GM23338 (cell line): ENCODE data around the gene NINL. TPM values are rescaled to one million over a fixed set of nuclear protein-coding genes. Genes with fewer than 3 reads are reported as not detected.

Experiments
- ATAC-seq: fragments of 200-7000 bp; cut with Tn5 transposase; 3 replicates; pipeline ENCODE4 v1.9.1; 2020
- DNase-seq: peaks from one replicate; pipeline ENCODE4 v3.0.0-alpha.2; 2015; ENCODE audit warnings: low spot score
- H2AFZ ChIP-seq: fragments of 200-600 bp; sonication (generic); 2 replicates; pipeline ENCODE4 v1.8.0; 2016; ENCODE audit warnings: antibody characterized with exemption, mild to moderate bottlenecking, moderate library complexity
- H3F3A ChIP-seq: fragments of 200-600 bp; sonication (generic); replicated peaks from 2 replicates; pipeline ENCODE4 v1.8.0; 2017; ENCODE audit warnings: antibody characterized with exemption, mixed run types, low read depth
- H3K27ac ChIP-seq: fragments of 200-600 bp; sonication (generic); 2 replicates; pipeline ENCODE4 v1.6.1; 2016; ENCODE audit warnings: low read depth
- H3K27me3 ChIP-seq: fragments of 200-600 bp; sonication (generic); 2 replicates; pipeline ENCODE4 v1.8.0; 2016; ENCODE audit warnings: mild to moderate bottlenecking, mixed run types, moderate library complexity; ENCODE audit not compliant: insufficient read depth
- H3K36me3 ChIP-seq: fragments of 200-600 bp; sonication (generic); 2 replicates; pipeline ENCODE4 v1.8.0; 2016; ENCODE audit warnings: mild to moderate bottlenecking; ENCODE audit not compliant: insufficient read depth
- H3K4me1 ChIP-seq: fragments of 200-600 bp; sonication (generic); 2 replicates; pipeline ENCODE4 v1.8.0; 2016; ENCODE audit warnings: mild to moderate bottlenecking, moderate library complexity; ENCODE audit not compliant: insufficient read depth
- H3K4me2 ChIP-seq: fragments of 200-600 bp; sonication (generic); 2 replicates; pipeline ENCODE4 v1.7.1; 2017; ENCODE audit warnings: mixed run types
- H3K4me3 ChIP-seq: fragments of 200-600 bp; sonication (generic); 2 replicates; pipeline ENCODE4 v1.6.1; 2016; ENCODE audit warnings: mixed run types
- H3K79me2 ChIP-seq: fragments of 200-600 bp; sonication (generic); replicated peaks from 2 replicates; pipeline ENCODE4 v1.8.0; 2017; ENCODE audit warnings: mild to moderate bottlenecking; ENCODE audit not compliant: insufficient read depth
- H3K9me2 ChIP-seq: fragments of 200-600 bp; sonication (generic); 2 replicates; pipeline ENCODE4 v1.8.0; 2017; ENCODE audit not compliant: insufficient read depth
- H4K20me1 ChIP-seq: fragments of 200-600 bp; sonication (generic); replicated peaks from 2 replicates; pipeline ENCODE4 v1.8.0; 2017; ENCODE audit warnings: mild to moderate bottlenecking; ENCODE audit not compliant: insufficient read depth
- H3K27ac Mint-ChIP-seq: 2 replicates; pipeline ENCODE4 v1.8.0; 2020; ENCODE audit warnings: inconsistent platforms, mild to moderate bottlenecking, moderate library complexity, mixed read lengths
- H3K27me3 Mint-ChIP-seq: 3 replicates; pipeline ENCODE4 v1.8.0; 2022; ENCODE audit warnings: low read depth, mild to moderate bottlenecking, moderate library complexity, mixed read lengths, inconsistent platforms; ENCODE audit not compliant: insufficient read depth, poor library complexity
- H3K36me3 Mint-ChIP-seq: 3 replicates; pipeline ENCODE4 v1.8.0; 2021; ENCODE audit warnings: low read depth, mild to moderate bottlenecking, inconsistent platforms, moderate library complexity, mixed read lengths
- H3K4me1 Mint-ChIP-seq: 3 replicates; pipeline ENCODE4 v1.8.0; 2020; ENCODE audit warnings: mild to moderate bottlenecking, inconsistent platforms, mixed read lengths
- H3K4me3 Mint-ChIP-seq: 3 replicates; pipeline ENCODE4 v1.8.0; 2021; ENCODE audit warnings: moderate library complexity, mild to moderate bottlenecking, inconsistent platforms, mixed read lengths
- H3K9me3 Mint-ChIP-seq: 3 replicates; pipeline ENCODE4 v1.8.0; 2020; ENCODE audit warnings: moderate library complexity, mild to moderate bottlenecking, inconsistent platforms, mixed read lengths
- CTCF ChIP-seq, 2 experiments: fragments of 200-600 bp in 1 of 2; sonication (generic) in 1 of 2; conservative IDR thresholded peaks; 2 replicates each; pipeline versions ENCODE4 v1.5.1 to v1.6.1; 2016 to 2017; ENCODE audit warnings: antibody characterized with exemption in 2 of 2, low read depth in 2 of 2, mild to moderate bottlenecking in 2 of 2, moderate library complexity in 1 of 2
- NANOG ChIP-seq: IDR thresholded peaks from 2 replicates; pipeline ENCODE4 v1.6.1; 2016; ENCODE audit warnings: antibody characterized with exemption, borderline replicate concordance
- ZNF114 ChIP-seq: fragments of 250-450 bp; sonication (Bioruptor Pico); IDR thresholded peaks from 2 replicates; pipeline ENCODE4 v1.5.0; 2020; ENCODE audit warnings: mild to moderate bottlenecking, moderate library complexity
- ZNF462 ChIP-seq: fragments of 250-450 bp; sonication (Bioruptor Pico); IDR thresholded peaks from 2 replicates; pipeline ENCODE4 v1.5.0; 2020; ENCODE audit warnings: mild to moderate bottlenecking, moderate library complexity
- polyA plus RNA-seq: library from polyadenylated mRNA; unstranded; fragments of >200 nt; fragmentation: Nextera tagmentation; extraction: Ambion mirVana; gene quantifications from 2 replicates; pipeline ENCODE4 v1.2.1, GENCODE V29; 2016
- total RNA-seq: library from RNA; depleted of rRNA; stranded (reverse); fragments of >200 nt; shearing (Covaris generic); gene quantifications from 2 replicates; pipeline ENCODE4 v1.2.3, GENCODE V29; 2014
- TF ChIP-seq, protein P1 (sequence below): IDR thresholded peaks from one replicate; pipeline ENCODE4 v1.6.1; 2018; ENCODE audit warnings: antibody characterized with exemption; ENCODE audit not compliant: unreplicated experiment

Gene NINL
- total and polyA plus RNA-seq, 2 experiments from 2014 or later, result 18.0 to 31.2 TPM

- TF ChIP-seq CTCF (conservative IDR thresholded peaks at IDR 0.05; ENCODE audit: low read depth in 2 of 2), result peak in 1 of 2 experiments; percentile 23; a peak in 1 of 4 replicates
- TF ChIP-seq, protein P1, sequence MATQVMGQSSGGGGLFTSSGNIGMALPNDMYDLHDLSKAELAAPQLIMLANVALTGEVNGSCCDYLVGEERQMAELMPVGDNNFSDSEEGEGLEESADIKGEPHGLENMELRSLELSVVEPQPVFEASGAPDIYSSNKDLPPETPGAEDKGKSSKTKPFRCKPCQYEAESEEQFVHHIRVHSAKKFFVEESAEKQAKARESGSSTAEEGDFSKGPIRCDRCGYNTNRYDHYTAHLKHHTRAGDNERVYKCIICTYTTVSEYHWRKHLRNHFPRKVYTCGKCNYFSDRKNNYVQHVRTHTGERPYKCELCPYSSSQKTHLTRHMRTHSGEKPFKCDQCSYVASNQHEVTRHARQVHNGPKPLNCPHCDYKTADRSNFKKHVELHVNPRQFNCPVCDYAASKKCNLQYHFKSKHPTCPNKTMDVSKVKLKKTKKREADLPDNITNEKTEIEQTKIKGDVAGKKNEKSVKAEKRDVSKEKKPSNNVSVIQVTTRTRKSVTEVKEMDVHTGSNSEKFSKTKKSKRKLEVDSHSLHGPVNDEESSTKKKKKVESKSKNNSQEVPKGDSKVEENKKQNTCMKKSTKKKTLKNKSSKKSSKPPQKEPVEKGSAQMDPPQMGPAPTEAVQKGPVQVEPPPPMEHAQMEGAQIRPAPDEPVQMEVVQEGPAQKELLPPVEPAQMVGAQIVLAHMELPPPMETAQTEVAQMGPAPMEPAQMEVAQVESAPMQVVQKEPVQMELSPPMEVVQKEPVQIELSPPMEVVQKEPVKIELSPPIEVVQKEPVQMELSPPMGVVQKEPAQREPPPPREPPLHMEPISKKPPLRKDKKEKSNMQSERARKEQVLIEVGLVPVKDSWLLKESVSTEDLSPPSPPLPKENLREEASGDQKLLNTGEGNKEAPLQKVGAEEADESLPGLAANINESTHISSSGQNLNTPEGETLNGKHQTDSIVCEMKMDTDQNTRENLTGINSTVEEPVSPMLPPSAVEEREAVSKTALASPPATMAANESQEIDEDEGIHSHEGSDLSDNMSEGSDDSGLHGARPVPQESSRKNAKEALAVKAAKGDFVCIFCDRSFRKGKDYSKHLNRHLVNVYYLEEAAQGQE, result no peak
- TF ChIP-seq ZNF114, result no peak
- no peak for TF ChIP-seq NANOG
- TF ChIP-seq ZNF462, result no peak
- Mint-ChIP-seq H3K36me3 (peaks cover 49% of the 10 kb centered on the region), H3K4me1 (peaks cover 31% of the 10 kb centered on the region), H3K9me3 (peaks cover 22% of the 10 kb centered on the region), H3K27me3 (no peaks in the 10 kb centered on the region), H3K27ac (peak overlapping the region; percentile 71), H3K4me3 (no peak overlapping the region)
- no peak for DNase-seq
- Histone ChIP-seq H3K9me2 (no peaks in the 10 kb centered on the region), H3K36me3 (peaks cover 6% of the 10 kb centered on the region; the same call in 1 of the 2 replicates), H3K4me2 (no peak overlapping the region), H3K27me3 (no peaks in the 10 kb centered on the region), H4K20me1 (no peaks in the 10 kb centered on the region; the same call in 1 of the 2 replicates), H3K79me2 (peaks cover 79% of the 10 kb centered on the region), H2AFZ (no peak overlapping the region), H3K4me1 (peaks cover 9% of the 10 kb centered on the region; the same call in 1 of the 2 replicates), H3K4me3 (no peak overlapping the region), H3K27ac (no peak overlapping the region), H3F3A (no peaks in the 10 kb centered on the region)
- ATAC-seq, result peak; percentile 38; the same call in 1 of the 3 replicates
These were observed 19.7 kb downstream of the NINL start for GRCh38 chr20:25565578-25566157.
